H4 (cell line): Measurements from ENCODE around the gene ZNF366. TPM values are rescaled to one million over a fixed set of nuclear protein-coding genes. Genes with fewer than 3 reads are reported as not detected.

Experiments used
- DNase-seq: peaks from one replicate; pipeline ENCODE4 v3.0.0-alpha.2; 2015; ENCODE audit warnings: low spot score
- total RNA-seq: library from RNA; depleted of rRNA; stranded (reverse); fragments of >200 nt; shearing (Covaris generic); gene quantifications from 2 replicates; pipeline ENCODE4 v1.2.3, GENCODE V29; 2014

Gene ZNF366
- total RNA-seq, 1 experiment from 2014 or later, result not detected

- DNase-seq, result no peak
These were observed 15.4 kb upstream of the ZNF366 start for GRCh38 chr5:72522607-72523006.

- no peak for DNase-seq
These were observed 11.9 kb upstream of the ZNF366 start for GRCh38 chr5:72519111-72519510.

GRCh38 chr5:72518001-72518683 lies 10.9 kb upstream of the ZNF366 start:
- no peak for DNase-seq

GRCh38 chr5:72516916-72517315 lies 9.7 kb upstream of the ZNF366 start:
- no peak for DNase-seq

GRCh38 chr5:72515211-72515610 lies 8.0 kb upstream of the ZNF366 start:
- DNase-seq, result no peak

- no peak for DNase-seq
These were observed 5.3 kb upstream of the ZNF366 start for GRCh38 chr5:72512593-72512860.

- DNase-seq, result peak; percentile 48
These were observed 4.8 kb upstream of the ZNF366 start for GRCh38 chr5:72511774-72512592.

GRCh38 chr5:72511366-72511765 lies 4.2 kb upstream of the ZNF366 start:
- peak; percentile 42 for DNase-seq

- peak; percentile 83 for DNase-seq
These were observed 3.5 kb upstream of the ZNF366 start for GRCh38 chr5:72510610-72511181.

- no peak for DNase-seq
These were observed 2.2 kb upstream of the ZNF366 start for GRCh38 chr5:72509401-72509800.

- DNase-seq, result no peak
These were observed 1.3 kb upstream of the ZNF366 start for GRCh38 chr5:72508241-72509170.

- no peak for DNase-seq
These were observed 663 bp upstream of the ZNF366 start for GRCh38 chr5:72507907-72508238.

- DNase-seq, result no peak
These were observed 1.1 kb downstream of the ZNF366 start for GRCh38 chr5:72506158-72506549.

- no peak for DNase-seq
These were observed 1.6 kb downstream of the ZNF366 start for GRCh38 chr5:72505539-72506157.

- DNase-seq, result no peak
These were observed 2.2 kb downstream of the ZNF366 start for GRCh38 chr5:72505016-72505415.

- peak; percentile 61 for DNase-seq
These were observed 3.2 kb downstream of the ZNF366 start for GRCh38 chr5:72503888-72504491.

- no peak for DNase-seq
These were observed 5.7 kb downstream of the ZNF366 start for GRCh38 chr5:72501488-72501887.

GRCh38 chr5:72499730-72500129 lies 7.5 kb downstream of the ZNF366 start:
- no peak for DNase-seq

GRCh38 chr5:72499090-72499489 lies 8.1 kb downstream of the ZNF366 start:
- DNase-seq, result no peak

- DNase-seq, result no peak
These were observed 8.9 kb downstream of the ZNF366 start for GRCh38 chr5:72498284-72498683.

- DNase-seq, result no peak
These were observed 9.4 kb downstream of the ZNF366 start for GRCh38 chr5:72497823-72498222.
